HG03280 (cell line): ENCODE results near the gene NRXN2.
A peak's percentile ranks its signal among the peaks of the same experiment; 100 is the strongest.
"Not testable (repeated sequence)": the region's sequence is repeated elsewhere in the genome, so short reads cannot be mapped to it uniquely, and the experiment has no call there.

Experiments
- ATAC-seq: cut with Tn5 transposase; IDR thresholded peaks from one replicate; pipeline ENCODE4 v1.9.1; 2021; ENCODE audit warnings: mild to moderate bottlenecking, moderate library complexity; ENCODE audit not compliant: unreplicated experiment

The NRXN2 gene

GRCh38 chr11:64705501-64705900, 17.5 kb downstream of the NRXN2 start:
- no peak for ATAC-seq

GRCh38 chr11:64703048-64703447, 19.9 kb downstream of the NRXN2 start:
- no peak for ATAC-seq

GRCh38 chr11:64701956-64702355, 21.0 kb downstream of the NRXN2 start:
- not testable (repeated sequence) for ATAC-seq

- no peak for ATAC-seq
Observed at GRCh38 chr11:64698427-64698826, 24.6 kb downstream of the NRXN2 start.

- ATAC-seq: no peak
Observed at GRCh38 chr11:64697663-64698375, 25.2 kb downstream of the NRXN2 start.

- ATAC-seq: no peak
Observed at GRCh38 chr11:64696045-64696444, 27.0 kb downstream of the NRXN2 start.

- no peak for ATAC-seq
Observed at GRCh38 chr11:64695548-64695947, 27.4 kb downstream of the NRXN2 start.

GRCh38 chr11:64694821-64695365, 28.1 kb downstream of the NRXN2 start:
- no peak for ATAC-seq

- no peak for ATAC-seq
Observed at GRCh38 chr11:64694026-64694755, 28.8 kb downstream of the NRXN2 start.

- ATAC-seq: no peak
Observed at GRCh38 chr11:64692764-64693331, 30.1 kb downstream of the NRXN2 start.

- no peak for ATAC-seq
Observed at GRCh38 chr11:64691543-64691942, 31.5 kb downstream of the NRXN2 start.

- no peak for ATAC-seq
Observed at GRCh38 chr11:64690235-64690634, 32.8 kb downstream of the NRXN2 start.

GRCh38 chr11:64688534-64688982, 34.4 kb downstream of the NRXN2 start:
- peak; percentile 75 for ATAC-seq

- no peak for ATAC-seq
Observed at GRCh38 chr11:64687643-64688533, 35.1 kb downstream of the NRXN2 start.

GRCh38 chr11:64687204-64687603, 35.8 kb downstream of the NRXN2 start:
- ATAC-seq: no peak

- no peak for ATAC-seq
Observed at GRCh38 chr11:64686466-64687170, 36.4 kb downstream of the NRXN2 start.

- no peak for ATAC-seq
Observed at GRCh38 chr11:64685536-64685935, 37.5 kb downstream of the NRXN2 start.

- no peak for ATAC-seq
Observed at GRCh38 chr11:64684357-64684756, 38.6 kb downstream of the NRXN2 start.

- no peak for ATAC-seq
Observed at GRCh38 chr11:64681171-64681570, 41.8 kb downstream of the NRXN2 start.

GRCh38 chr11:64679846-64680245, 43.2 kb downstream of the NRXN2 start:
- ATAC-seq: no peak
